Measurements from ENCODE around the gene HOXA6. TPM values are rescaled to one million over a fixed set of nuclear protein-coding genes. Genes with fewer than 3 reads are reported as not detected.

The HOXA6 gene
- total RNA-seq, 1 experiment from 2014 or later, result 12.7 TPM

GRCh38 chr7:27189997-27190748 lies 42.6 kb upstream of the HOXA6 start:
- Histone ChIP-seq H3K4me3 (replicated peaks in 1 of 2; ENCODE audit: low read depth in 1 of 2, low read length in 2 of 2) (no peak overlapping the region), H3K27me3 (ENCODE audit: insufficient read depth, low read length) (no peaks in the 10 kb centered on the region), H3K27ac (ENCODE audit: low read depth, low read length) (no peak overlapping the region), H3K4me2 (ENCODE audit: low read length) (no peak overlapping the region), H3K36me3 (ENCODE audit: control insufficient read depth in 1 of 2, insufficient read depth in 2 of 2, low read length in 2 of 2) (no peaks in the 10 kb centered on the region), H3K9ac (ENCODE audit: low read length) (no peak overlapping the region), H3K4me1 (ENCODE audit: control insufficient read depth in 1 of 2, insufficient read depth in 2 of 2, low read length in 2 of 2) (peaks cover 4 to 5% of the 10 kb centered on the region in 2 experiments; a peak in 2 of 4 replicates), H3K9me2 (ENCODE audit: insufficient read depth) (no peaks in the 10 kb centered on the region), H2AFZ (ENCODE audit: low read depth, low read length, poor library complexity, severe bottlenecking) (no peak overlapping the region), H3K79me2 (ENCODE audit: insufficient read depth, low read length) (no peaks in the 10 kb centered on the region), H4K20me1 (ENCODE audit: insufficient read depth) (no peaks in the 10 kb centered on the region), H3K9me3 (ENCODE audit: control insufficient read depth in 1 of 2, insufficient read depth in 1 of 2, low read depth in 1 of 2, low read length in 2 of 2) (no peaks in the 10 kb centered on the region)
- intact Hi-C loops (cut with micrococcal nuclease), result loop anchor here (10.0 kb wide), 2 partner anchors 555 to 1435 kb away; partner anchors contain the start of gene TAX1BP1
- DNase-seq (ENCODE audit: low read depth, low spot score), result no peak
- ChIA-PET RAD21 (ENCODE audit: low non-redundant PET in 1 of 2, low total read pairs in 2 of 2, uncharacterized antibody in 2 of 2, unreplicated experiment in 2 of 2) (no interaction called here), POLR2A (no interaction called here), CTCF (interaction anchor here (1.5 to 2.2 kb wide), 2 partner anchors 10 to 11 kb away, joined by 3 to 9 read pairs; partner anchors contain the start of gene HOXA13)
- TF ChIP-seq CTCF (IDR thresholded peaks at IDR 0.05 in 2 of 3, conservative IDR thresholded peaks at IDR 0.05 in 1 of 3; ENCODE audit: borderline replicate concordance in 1 of 3, insufficient read depth in 1 of 3, low read depth in 2 of 3, low read length in 2 of 3) (no peak), MAX (IDR thresholded peaks at IDR 0.05) (no peak), ZBTB33 (IDR thresholded peaks at IDR 0.05; ENCODE audit: extremely low read depth, insufficient replicate concordance, low read length) (no peak), CBX3 (IDR thresholded peaks at IDR 0.05; ENCODE audit: low read depth) (no peak), EZH2phosphoT487 (IDR thresholded peaks at IDR 0.05; ENCODE audit: borderline replicate concordance) (no peak), ELF1 (IDR thresholded peaks at IDR 0.05; ENCODE audit: borderline replicate concordance, low read depth) (no peak), ZFX (IDR thresholded peaks at IDR 0.05) (no peak), EGR1 (IDR thresholded peaks at IDR 0.05; ENCODE audit: low read depth) (no peak), YY1 (IDR thresholded peaks at IDR 0.05; ENCODE audit: extremely low read depth, insufficient replicate concordance, low read depth, low read length) (no peak), ATF3 (IDR thresholded peaks at IDR 0.05) (no peak), CEBPB (IDR thresholded peaks at IDR 0.05; ENCODE audit: low read depth) (no peak), ZNF274 (IDR thresholded peaks at IDR 0.05; ENCODE audit: low read depth, low read length) (no peak), FOSL1 (IDR thresholded peaks at IDR 0.05; ENCODE audit: low read depth) (no peak), SIN3A (IDR thresholded peaks at IDR 0.05; ENCODE audit: low read depth) (no peak), RAD21 (IDR thresholded peaks at IDR 0.05; ENCODE audit: low read depth) (no peak)
- no peak for ATAC-seq
- no TSS peak for BruUV-seq (replicated peaks)

All from HCT116 (cell line).